ENCODE data around the gene DNM1. TPM values are rescaled to one million over a fixed set of nuclear protein-coding genes. Genes with fewer than 3 reads are reported as not detected.

The DNM1 gene
- total and polyA plus RNA-seq, 12 donors = 2.1 to 13.7 (median 3.9) TPM

- Histone ChIP-seq H3K36me3 (no peaks in the 10 kb centered on the region), H3K27me3 (peaks cover 0 to 5% (median 0%) of the 10 kb centered on the region in 7 donors), H3K4me1 (peaks cover 0 to 22% (median 3%) of the 10 kb centered on the region in 9 donors), H3K4me3 (no peak overlapping the region), H3K9me3 (no peaks in the 10 kb centered on the region), H3K27ac (no peak overlapping the region)
- intact Hi-C loops (cut with DNase I) = no loop called here
- TF ChIP-seq, protein P1, sequence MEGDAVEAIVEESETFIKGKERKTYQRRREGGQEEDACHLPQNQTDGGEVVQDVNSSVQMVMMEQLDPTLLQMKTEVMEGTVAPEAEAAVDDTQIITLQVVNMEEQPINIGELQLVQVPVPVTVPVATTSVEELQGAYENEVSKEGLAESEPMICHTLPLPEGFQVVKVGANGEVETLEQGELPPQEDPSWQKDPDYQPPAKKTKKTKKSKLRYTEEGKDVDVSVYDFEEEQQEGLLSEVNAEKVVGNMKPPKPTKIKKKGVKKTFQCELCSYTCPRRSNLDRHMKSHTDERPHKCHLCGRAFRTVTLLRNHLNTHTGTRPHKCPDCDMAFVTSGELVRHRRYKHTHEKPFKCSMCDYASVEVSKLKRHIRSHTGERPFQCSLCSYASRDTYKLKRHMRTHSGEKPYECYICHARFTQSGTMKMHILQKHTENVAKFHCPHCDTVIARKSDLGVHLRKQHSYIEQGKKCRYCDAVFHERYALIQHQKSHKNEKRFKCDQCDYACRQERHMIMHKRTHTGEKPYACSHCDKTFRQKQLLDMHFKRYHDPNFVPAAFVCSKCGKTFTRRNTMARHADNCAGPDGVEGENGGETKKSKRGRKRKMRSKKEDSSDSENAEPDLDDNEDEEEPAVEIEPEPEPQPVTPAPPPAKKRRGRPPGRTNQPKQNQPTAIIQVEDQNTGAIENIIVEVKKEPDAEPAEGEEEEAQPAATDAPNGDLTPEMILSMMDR (IDR thresholded peaks at IDR 0.05) = no peak
- DNase-seq = no peak
- WGBS, 2 donors = 67 to 73% methylated on average over 12 of the region's 12 CpGs
- ATAC-seq = no peak
Observed at GRCh38 chr9:128211186-128211980, 8.2 kb downstream of the DNM1 start.

GRCh38 chr9:128211981-128212281 lies 8.8 kb downstream of the DNM1 start:
- no peaks in the 10 kb centered on the region for H3K36me3 ChIP-seq
- H3K27ac ChIP-seq = no peak overlapping the region
- H3K9me3 ChIP-seq = no peaks in the 10 kb centered on the region
- DNase-seq (no peak), ATAC-seq (no peak)
- peaks cover 0 to 26% (median 6%) of the 10 kb centered on the region in 9 donors for H3K4me1 ChIP-seq
- no peak overlapping the region for H3K4me3 ChIP-seq
- intact Hi-C loops (cut with DNase I) = no loop called here
- H3K27me3 ChIP-seq = peaks cover 0 to 5% (median 0%) of the 10 kb centered on the region in 7 donors
- TF ChIP-seq, protein P1 (IDR thresholded peaks at IDR 0.05) = no peak
- WGBS, 2 donors = 78 to 87% methylated on average over 2 of the region's 2 CpGs

DNA sequence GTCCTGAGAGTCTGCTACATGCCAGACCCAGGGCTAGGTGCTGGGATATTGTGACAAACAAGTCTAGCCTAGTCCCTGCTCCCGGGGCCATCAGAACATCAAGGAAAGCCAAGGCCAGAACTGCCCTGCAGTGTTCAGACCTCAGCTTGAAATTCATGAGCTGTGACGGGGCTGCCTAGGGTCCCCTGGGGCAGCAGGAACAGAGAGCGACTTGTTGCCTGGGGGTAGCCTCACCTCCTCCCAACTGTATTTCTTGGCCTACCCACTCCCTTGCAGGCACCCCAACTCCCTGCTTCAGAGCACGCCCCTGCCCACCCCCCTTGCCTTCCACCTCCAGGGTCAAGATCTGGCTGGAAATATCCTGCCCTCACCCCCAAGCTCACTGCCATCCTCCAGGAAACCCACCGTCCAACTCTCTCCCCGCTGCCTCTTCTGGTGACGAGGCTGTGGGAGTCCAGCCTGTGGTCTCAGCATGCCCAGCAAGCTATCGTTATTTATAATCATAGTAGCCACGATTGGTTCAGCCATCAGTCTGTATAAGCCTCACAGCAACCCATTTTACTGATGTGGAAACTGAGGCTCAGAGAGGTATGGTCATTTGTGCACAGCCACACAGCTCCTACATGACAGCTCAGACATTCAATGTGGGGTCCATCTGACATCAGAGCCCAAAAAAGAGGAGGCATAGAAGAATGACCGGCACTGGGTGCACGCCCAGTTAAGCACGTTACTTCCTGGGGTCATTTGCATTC lies 10.7 kb downstream of the DNM1 start:
- no peak for ATAC-seq
- Histone ChIP-seq H3K9me3 (no peaks in the 10 kb centered on the region), H3K27ac (peak overlapping the region in 1 of 10 donors; percentile 47), H3K27me3 (peaks cover 0 to 5% (median 0%) of the 10 kb centered on the region in 7 donors), H3K4me3 (no peak overlapping the region), H3K4me1 (peaks cover 0 to 36% (median 11%) of the 10 kb centered on the region in 9 donors), H3K36me3 (no peaks in the 10 kb centered on the region)
- intact Hi-C loops (cut with DNase I) = no loop called here
- TF ChIP-seq, protein P1 (IDR thresholded peaks at IDR 0.05) = no peak
- no peak for DNase-seq
- WGBS, 2 donors = 85 to 86% methylated on average over 12 of the region's 12 CpGs

DNA sequence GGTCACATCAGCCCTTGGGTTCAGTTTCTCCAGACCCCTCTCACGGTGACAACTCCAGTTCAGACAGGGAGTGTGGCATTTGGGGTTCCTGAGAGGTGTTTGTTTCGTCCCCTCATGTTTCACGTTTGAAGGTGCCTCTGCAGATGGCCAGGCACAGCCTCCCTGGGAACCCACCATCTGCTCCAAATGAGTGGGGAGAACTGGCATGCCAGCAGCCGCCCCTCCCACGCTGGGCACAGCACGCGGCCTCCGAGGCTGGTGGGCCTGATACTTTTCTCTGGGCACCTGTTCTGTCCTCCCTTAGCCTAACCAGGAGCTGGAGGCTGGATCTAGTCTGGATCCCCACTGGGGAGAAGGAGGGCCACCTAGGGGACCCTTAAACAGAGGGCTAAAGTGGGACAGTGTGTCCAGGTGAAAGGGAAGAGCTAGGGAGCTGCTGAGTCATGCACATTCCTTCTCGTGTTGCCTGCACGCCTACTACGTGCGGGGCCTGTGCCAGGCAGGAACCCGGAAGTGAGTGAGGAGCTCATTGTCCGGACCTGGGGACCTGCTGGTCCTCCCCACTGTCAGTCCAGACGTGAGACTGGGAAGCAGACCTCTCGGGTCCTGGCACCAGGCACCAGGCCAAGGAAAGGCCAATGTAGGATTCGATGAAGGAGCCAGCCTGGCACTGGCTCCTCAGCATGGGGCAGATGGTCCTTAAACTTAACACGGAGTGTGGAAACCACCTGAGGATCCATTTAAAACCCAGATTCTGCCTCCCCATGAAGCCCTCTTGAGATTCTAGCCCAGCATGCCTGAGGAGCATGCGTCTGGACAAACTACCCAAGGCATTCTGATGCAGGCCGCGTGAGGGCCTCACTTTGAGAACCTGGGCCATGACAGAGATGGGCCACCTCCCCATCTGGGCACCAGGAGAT lies 11.7 kb downstream of the DNM1 start:
- Histone ChIP-seq H3K4me3 (no peak overlapping the region), H3K27me3 (peaks cover 0 to 5% (median 0%) of the 10 kb centered on the region in 7 donors), H3K4me1 (peaks cover 0 to 40% (median 14%) of the 10 kb centered on the region in 9 donors), H3K9me3 (no peaks in the 10 kb centered on the region), H3K27ac (peak overlapping the region in 9 of 10 donors; percentile 11 to 82 (median 58)), H3K36me3 (no peaks in the 10 kb centered on the region)
- TF ChIP-seq, protein P1 (IDR thresholded peaks at IDR 0.05) = no peak
- no peak for ATAC-seq
- intact Hi-C loops (cut with DNase I) = no loop called here
- DNase-seq = no peak
- WGBS, 2 donors = 75 to 76% methylated on average over 21 of the region's 21 CpGs

All from heart right ventricle (tissue), 16 donors.